IMR-90 (cell line): ENCODE measurements around the gene HDAC6.

Experiments
- POLR2A ChIP-seq: IDR thresholded peaks from 2 replicates; pipeline ENCODE4 v1.6.1; 2012; ENCODE audit warnings: mild to moderate bottlenecking, low read depth, low read length
- RCOR1 ChIP-seq: IDR thresholded peaks from 2 replicates; pipeline ENCODE4 v1.6.1; 2012; ENCODE audit warnings: mild to moderate bottlenecking, low read length, improper control_type of control experiment; ENCODE audit not compliant: insufficient replicate concordance

DNA sequence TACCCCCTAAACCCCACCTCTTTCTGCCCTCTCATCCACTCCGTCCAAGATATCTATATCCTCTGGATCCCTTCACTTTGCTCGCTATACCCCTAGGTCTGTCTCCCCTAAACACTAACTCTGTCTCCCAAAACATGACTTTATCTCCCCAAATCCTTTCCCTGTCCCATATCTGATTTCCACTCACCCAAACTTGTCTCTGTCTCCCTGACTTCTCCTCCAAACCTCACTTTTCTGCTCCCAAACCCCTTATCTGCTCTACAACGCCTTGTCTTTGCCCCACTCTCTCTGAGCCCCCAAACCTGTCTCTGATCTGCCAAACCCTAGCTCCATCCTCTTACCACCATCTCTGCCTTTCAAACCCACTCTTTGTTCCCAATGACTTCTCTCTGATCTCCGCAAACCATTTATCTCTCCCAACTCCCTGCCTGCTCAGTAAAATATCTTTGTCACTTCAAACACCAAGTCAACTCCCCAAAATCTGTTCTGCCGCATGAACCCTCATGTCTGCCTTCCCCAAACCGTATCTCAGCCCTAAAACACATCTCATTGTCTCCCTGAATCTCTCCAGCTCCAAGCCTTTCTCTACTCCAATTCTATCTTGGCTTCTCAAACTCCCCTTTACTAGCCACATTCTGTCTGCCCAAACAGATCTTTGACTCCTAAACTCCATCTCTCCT is 14.9 kb upstream of the HDAC6 start:
- TF ChIP-seq RCOR1 (no peak), POLR2A (no peak)
